Measurements from ENCODE around the gene CREB3L4.

The CREB3L4 gene

GRCh38 chr1:153936011-153936802 lies 31.5 kb upstream of the CREB3L4 start:
- DNase-seq (ENCODE audit: low read depth in 1 of 2, low spot score in 1 of 2) = no peak

DNA sequence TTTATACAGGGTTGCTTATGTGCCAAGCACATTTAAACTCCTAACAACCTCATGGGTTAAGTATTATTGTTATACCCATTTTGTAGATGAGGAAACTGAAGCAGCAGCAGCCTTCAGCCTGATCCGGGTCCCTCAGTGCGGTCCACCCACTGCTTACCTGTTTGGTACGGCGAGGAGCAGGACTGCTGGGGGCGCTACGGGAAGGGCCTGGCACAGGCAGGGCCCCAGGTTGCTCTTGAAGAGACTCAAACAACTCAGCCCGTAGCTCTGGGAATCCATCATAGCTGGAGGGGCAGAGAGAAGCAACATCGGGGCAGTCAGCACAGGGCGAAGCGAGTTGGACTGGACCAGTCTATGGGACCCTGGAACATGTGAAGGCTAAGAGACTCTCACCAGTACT lies 30.4 kb upstream of the CREB3L4 start:
- DNase-seq (ENCODE audit: low read depth in 1 of 2, low spot score in 1 of 2) = no peak

DNA sequence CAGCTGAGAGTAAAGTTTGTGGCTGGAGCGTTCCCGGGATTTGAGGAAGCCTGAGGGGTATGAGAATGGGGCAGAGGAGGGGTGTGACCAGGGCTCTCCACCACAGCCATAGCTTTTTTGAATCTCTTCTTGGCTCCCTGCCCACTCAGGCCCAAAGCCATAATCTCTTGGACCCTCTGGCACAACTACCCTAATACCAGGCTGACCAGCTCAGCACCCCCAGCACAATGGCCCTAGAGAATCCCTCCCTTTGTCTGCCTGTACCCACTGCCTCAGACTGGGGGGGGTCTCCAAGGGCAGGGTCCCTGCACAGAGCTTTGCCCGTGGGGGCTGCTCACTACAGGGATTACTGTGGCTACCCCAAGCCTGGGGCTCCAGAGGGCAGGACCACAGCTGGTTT lies 28.7 kb upstream of the CREB3L4 start:
- no peak for DNase-seq (ENCODE audit: low read depth in 1 of 2, low spot score in 1 of 2)

DNA sequence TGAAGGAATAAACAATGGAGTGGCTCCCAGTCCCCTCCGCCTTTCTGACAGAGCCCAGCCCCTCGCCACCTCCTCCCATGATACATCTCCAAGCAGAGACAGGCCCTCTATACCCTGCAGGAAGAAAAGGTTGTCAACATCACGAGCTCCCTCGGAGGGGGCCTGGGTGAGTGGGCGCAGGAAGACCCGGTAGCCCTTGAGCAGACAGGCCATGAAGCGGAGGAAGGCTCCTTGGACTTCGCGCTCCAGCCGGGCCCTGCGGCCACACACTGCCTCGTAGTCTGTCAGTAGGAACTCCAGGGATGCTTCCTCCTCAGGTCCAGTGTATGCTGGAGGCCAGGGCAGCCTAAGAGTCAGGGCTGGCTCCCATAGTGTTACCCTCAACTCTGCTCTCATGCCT lies 28.2 kb upstream of the CREB3L4 start:
- no peak for DNase-seq (ENCODE audit: low read depth in 1 of 2, low spot score in 1 of 2)

GRCh38 chr1:153940756-153941155 lies 26.9 kb upstream of the CREB3L4 start:
- no peak for DNase-seq (ENCODE audit: low read depth in 1 of 2, low spot score in 1 of 2)

DNA sequence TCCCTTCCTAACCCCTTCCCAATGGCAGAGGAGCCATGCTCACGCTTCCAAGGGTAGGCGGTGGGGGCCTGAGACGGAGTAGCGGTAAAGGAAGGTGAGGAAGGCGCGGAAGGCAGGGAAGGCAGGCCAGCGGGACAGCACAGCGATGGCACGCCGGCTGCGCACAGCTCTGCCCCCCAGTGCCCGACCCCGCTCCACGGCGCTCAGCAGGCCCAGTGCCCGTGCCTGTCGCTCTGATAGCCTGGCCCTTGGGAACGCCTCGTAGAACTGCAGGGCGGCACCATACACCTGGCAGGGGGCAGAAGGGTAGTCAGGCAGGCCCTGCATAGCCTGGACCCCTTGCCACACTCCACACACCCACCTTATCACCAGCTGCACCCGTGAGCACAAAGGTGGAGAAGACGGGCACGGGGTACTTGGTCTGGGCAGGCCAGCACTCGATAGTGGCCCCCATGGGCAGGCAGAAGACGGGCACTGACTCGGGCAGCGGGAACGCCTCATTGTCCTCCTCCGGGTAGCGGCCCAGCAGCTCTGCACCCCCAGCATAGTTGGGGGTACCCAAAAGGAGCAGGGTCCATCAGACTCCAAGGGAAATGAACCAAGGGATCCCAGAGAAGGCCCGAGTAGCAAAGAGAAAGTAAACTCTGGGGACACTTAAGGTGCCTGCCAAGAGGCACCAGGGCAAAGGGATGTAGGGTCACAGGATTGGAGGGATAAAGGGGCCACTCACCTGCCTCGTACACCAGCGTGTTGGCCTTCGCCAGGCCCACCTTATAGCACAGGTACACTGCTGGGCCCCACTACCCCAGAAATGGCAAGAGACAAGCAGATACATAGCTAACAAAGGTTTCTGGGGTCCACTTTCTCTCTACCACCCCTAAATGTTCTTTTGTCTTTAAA lies 25.6 kb upstream of the CREB3L4 start:
- no peak for DNase-seq (ENCODE audit: low read depth in 1 of 2, low spot score in 1 of 2)

DNA sequence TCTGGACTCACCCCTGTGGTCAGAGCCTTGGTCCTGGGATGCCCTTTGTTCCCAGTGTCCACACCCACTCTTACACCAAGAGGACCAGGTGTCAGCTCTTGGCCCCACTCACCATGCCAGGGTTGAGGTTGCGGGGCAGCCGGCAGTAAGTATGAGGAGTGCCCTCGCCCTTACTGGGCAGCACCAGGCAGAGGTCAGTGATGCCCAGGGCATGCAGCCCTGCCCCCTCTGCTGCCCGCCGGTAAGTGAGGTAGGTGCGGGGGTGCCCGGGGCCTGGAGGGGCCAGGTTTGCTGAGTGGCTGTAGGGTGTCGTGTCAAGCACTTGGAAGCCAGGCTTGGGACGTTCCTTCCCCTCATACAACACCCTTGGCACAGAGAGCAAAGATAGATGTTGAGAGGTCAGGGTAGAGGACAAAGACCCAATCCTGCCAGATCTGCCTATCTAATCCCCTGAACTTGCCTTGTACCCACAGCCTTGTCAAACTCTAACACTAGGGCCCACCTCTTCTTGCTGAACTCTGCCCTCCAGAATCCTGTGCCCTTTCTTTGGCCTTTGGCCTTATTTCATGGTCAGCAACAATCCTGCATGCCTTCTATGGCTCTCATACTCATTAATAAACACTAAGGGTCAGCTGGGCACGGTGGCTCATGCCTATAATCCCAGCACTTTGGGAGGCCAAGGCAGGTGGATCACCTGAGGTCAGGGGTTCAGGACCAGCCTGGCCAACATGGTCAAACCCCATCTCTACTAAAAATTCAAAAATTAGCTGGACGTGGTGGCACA lies 24.7 kb upstream of the CREB3L4 start:
- DNase-seq (ENCODE audit: low read depth in 1 of 2, low spot score in 1 of 2) = no peak

GRCh38 chr1:153944005-153944826 lies 23.5 kb upstream of the CREB3L4 start:
- no peak for DNase-seq (ENCODE audit: low read depth in 1 of 2, low spot score in 1 of 2)

GRCh38 chr1:153944827-153945117 lies 22.9 kb upstream of the CREB3L4 start:
- DNase-seq (ENCODE audit: low read depth in 1 of 2, low spot score in 1 of 2) = no peak

DNA sequence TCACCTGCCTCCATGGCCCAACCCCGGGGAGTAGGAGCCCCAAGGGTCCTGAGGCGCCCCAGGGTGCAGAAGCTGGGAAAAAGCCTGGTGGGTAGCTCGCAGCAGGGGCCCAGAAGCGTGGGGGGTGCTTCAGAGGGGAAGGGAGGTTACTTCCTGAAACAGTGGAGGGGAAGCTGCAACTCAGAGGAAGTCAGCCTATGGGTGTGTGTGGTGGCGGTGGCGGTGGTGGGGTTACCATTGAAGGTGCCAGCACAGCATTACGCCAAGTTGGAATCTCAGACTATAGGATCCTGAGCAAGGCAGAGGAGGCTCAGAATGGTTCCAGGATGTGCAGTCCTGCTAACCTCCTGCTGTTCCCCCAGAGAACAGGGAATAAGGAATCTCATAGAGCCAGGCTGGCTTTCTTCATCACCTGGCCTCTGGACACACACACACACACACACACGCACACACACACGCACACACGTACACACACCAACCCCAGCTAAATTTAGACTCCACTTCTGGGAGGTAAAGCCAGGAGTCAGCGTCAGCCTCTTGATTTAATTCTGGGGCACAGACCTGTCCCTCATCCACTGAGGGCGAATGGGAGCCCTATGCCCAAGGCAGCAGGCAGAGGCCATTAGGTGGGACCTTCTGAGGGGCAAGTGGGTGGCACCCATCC lies 22.4 kb upstream of the CREB3L4 start:
- peak; percentile 54 to 60 for DNase-seq (ENCODE audit: low read depth in 1 of 2, low spot score in 1 of 2)

DNA sequence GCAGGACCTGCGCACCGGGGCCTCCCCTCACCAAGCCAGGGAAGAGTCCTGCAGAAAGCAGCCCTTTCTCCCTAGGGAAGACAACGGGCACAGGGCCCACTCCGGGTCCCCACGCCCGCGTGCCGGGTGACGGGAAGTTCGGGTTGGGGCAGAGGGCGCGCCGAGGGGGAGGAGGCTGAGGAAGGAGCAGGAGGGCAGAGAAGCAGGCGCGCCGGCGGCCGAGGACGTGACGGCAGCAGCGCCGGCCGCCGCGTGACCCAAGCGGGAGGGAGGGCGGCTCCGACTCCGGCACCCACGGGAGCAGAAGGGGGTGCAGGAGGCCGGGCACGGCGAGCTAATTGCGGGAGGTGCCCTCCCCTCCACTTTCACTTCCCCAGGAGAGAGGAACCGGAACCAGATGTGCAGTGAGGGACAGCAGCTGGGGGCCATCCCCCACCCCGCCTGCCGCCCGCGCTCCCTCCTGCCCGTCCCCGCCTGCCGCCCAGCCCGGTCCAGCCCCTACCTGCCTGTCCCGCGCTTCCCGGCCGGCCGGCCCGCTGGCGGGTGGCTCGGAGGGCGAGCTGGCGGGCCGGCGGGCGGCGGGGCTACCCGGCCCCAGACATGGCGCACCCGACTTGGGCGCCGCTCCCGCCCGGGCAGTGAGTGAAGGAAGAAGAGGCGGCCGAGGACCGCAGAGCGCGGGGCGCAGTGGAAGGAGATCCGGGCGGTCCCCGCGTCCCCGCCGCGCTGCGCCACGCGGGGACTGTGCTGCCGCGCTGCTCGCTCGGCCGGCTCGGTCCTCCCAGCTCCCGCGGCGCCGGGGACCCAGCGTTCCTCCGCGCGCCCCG lies 21.7 kb upstream of the CREB3L4 start:
- peak; percentile 39 to 51 for DNase-seq (ENCODE audit: low read depth in 1 of 2, low spot score in 1 of 2)

- DNase-seq (ENCODE audit: low read depth in 1 of 2, low spot score in 1 of 2) = peak; percentile 52 to 70
Measured at GRCh38 chr1:153946622-153947241, 21.0 kb upstream of the CREB3L4 start, which contains the start of gene DENND4B. Gene DENND4B (minus strand): TSS chr1:153946718. CDS start chr1:153944374, 2,344 bp downstream.

DNA sequence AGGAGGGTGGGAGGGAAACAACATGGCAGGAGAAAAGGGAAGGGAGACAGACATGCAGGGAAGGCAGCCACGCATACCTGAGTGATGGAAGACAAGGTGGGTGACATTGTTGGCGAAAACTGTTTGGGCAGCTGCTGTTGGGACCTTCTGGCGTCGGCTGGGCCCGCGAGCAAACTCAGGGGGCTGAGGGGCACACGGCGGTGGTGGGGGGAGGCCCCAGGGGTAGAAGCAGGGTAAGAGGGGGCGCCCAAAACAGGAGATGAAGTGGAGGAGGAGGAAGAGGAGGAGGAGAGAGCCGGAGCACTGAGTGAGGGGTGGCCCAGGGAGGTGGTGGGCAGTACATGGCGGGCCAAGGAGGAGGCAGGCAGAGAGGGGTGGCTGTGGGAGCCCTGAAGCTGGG lies 16.5 kb upstream of the CREB3L4 start:
- no peak for DNase-seq (ENCODE audit: low read depth in 1 of 2, low spot score in 1 of 2)

GRCh38 chr1:153951801-153952200 lies 15.9 kb upstream of the CREB3L4 start:
- DNase-seq (ENCODE audit: low read depth in 1 of 2, low spot score in 1 of 2) = no peak

- DNase-seq (ENCODE audit: low read depth in 1 of 2, low spot score in 1 of 2) = no peak
Measured at GRCh38 chr1:153953859-153954365, 13.8 kb upstream of the CREB3L4 start.

DNA sequence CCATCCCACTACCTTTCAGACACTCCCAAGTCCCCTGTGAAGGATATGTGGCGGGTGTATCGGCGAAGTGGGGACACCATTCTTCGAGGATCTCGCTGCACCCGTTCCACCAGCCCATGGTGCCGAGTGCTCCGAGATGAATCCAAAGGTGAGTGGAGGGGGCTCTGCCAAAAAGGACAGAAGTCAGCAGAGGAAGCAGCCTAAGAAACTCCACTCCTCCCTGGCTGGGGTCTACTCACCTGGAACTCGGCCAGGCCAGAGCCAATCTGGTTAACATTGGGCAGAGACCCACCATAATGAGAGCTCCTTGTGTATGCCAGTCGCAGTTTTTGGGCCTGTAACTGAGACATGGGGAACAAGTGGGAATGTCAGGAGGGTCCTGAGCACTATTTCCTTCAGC lies 12.9 kb upstream of the CREB3L4 start:
- DNase-seq (ENCODE audit: low read depth in 1 of 2, low spot score in 1 of 2) = no peak

DNA sequence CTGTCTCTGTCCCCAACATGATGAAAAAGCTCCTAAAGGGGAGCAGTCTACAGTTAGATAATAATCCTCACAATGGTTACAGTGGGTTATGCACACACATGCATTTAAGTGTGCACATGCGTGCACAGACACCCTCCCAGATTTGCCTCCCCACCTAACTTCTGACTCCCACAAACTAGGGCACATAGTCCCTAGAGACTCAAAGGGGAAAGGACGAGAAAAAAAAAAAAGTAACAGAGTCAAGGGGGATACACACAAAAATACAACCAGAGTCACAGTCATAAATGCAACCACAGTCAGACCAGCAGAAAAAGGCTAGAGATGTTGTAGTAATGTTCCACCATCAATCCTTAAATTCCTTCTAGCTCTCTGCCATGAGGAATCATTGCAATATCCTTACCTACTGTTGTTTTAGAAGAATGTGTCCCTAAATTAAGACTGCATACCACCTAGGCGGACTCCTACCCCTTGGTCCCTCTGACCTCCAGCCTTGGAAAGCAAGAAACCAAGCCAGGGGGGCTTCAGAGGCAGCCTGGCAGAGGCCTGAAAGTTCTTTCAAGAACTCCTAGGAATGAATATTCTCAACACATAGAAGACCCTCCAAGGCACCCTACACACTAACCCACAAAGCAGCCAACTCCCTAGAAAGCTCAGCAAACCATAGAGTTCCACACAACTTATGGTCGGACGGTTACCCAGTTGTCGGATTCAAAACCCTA lies 10.5 kb upstream of the CREB3L4 start:
- no peak for DNase-seq (ENCODE audit: low read depth in 1 of 2, low spot score in 1 of 2)

- peak in 1 of 2 donors; percentile 14 for DNase-seq (ENCODE audit: low read depth in 1 of 2, low spot score in 1 of 2)
Measured at GRCh38 chr1:153957744-153958110, 10.0 kb upstream of the CREB3L4 start.
